Chondrocyte (in vitro differentiated cells): ENCODE data around the gene NT5E. TPM values are rescaled to one million over a fixed set of nuclear protein-coding genes. Genes with fewer than 3 reads are reported as not detected.

Experiments used
- DNase-seq: peaks from one replicate; pipeline ENCODE4 v3.0.0; 2021; ENCODE audit warnings: mixed read lengths, low spot score
- H3K27ac Mint-ChIP-seq: one replicate; pipeline ENCODE4 v1.8.0; 2021; ENCODE audit warnings: mild to moderate bottlenecking, moderate library complexity, mixed read lengths; ENCODE audit not compliant: unreplicated experiment
- H3K27me3 Mint-ChIP-seq: 2 replicates; pipeline ENCODE4 v1.8.0; 2021; ENCODE audit warnings: low read depth, mixed read lengths
- H3K36me3 Mint-ChIP-seq: 2 replicates; pipeline ENCODE4 v1.8.0; 2021; ENCODE audit warnings: low read depth, mixed read lengths
- H3K4me1 Mint-ChIP-seq: 2 replicates; pipeline ENCODE4 v1.8.0; 2021; ENCODE audit warnings: low read depth, mild to moderate bottlenecking, mixed read lengths
- H3K4me3 Mint-ChIP-seq: one replicate; pipeline ENCODE4 v1.8.0; 2021; ENCODE audit warnings: mild to moderate bottlenecking, moderate library complexity, mixed read lengths; ENCODE audit not compliant: unreplicated experiment
- H3K9me3 Mint-ChIP-seq: 2 replicates; pipeline ENCODE4 v1.8.0; 2021; ENCODE audit warnings: low read depth, mixed read lengths
- total RNA-seq: library from RNA; stranded (reverse); gene quantifications from 3 replicates; pipeline ENCODE4 v1.2.1, GENCODE V29; 2021
- TF ChIP-seq, protein P1 (sequence below): fragments of 200-600 bp; sonication (generic); IDR thresholded peaks from 2 replicates; pipeline ENCODE4 v1.5.0; 2021; ENCODE audit warnings: antibody characterized with exemption, mild to moderate bottlenecking, moderate library complexity

The NT5E gene
- total RNA-seq, 1 donor from 2014 or later: 49.0 TPM

DNA sequence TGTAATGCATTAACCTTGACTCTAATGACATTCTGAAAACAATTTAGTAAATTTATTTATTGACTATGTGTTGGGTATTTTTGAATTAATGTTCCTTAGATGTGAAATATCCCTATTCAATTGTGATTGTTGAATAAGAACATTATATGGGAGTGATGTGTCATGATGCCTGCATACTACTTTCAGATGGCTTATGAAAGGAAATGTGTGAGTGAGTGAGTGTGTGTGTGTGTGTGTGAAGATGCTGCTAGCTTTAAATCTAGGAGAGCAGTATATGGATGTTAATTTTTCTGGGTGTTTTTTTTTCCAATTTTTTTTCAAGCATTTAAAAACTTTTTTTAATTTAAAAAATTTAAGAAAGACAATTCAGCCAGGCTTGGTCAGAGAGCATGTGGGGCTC, 32.5 kb upstream of the NT5E start:
- DNase-seq: no peak
- Mint-ChIP-seq H3K9me3 (no peaks in the 10 kb centered on the region), H3K27me3 (no peaks in the 10 kb centered on the region), H3K4me3 (no peak overlapping the region), H3K36me3 (no peaks in the 10 kb centered on the region), H3K4me1 (peaks cover 53% of the 10 kb centered on the region), H3K27ac (no peak overlapping the region)
- TF ChIP-seq, protein P1, sequence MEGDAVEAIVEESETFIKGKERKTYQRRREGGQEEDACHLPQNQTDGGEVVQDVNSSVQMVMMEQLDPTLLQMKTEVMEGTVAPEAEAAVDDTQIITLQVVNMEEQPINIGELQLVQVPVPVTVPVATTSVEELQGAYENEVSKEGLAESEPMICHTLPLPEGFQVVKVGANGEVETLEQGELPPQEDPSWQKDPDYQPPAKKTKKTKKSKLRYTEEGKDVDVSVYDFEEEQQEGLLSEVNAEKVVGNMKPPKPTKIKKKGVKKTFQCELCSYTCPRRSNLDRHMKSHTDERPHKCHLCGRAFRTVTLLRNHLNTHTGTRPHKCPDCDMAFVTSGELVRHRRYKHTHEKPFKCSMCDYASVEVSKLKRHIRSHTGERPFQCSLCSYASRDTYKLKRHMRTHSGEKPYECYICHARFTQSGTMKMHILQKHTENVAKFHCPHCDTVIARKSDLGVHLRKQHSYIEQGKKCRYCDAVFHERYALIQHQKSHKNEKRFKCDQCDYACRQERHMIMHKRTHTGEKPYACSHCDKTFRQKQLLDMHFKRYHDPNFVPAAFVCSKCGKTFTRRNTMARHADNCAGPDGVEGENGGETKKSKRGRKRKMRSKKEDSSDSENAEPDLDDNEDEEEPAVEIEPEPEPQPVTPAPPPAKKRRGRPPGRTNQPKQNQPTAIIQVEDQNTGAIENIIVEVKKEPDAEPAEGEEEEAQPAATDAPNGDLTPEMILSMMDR: no peak

DNA sequence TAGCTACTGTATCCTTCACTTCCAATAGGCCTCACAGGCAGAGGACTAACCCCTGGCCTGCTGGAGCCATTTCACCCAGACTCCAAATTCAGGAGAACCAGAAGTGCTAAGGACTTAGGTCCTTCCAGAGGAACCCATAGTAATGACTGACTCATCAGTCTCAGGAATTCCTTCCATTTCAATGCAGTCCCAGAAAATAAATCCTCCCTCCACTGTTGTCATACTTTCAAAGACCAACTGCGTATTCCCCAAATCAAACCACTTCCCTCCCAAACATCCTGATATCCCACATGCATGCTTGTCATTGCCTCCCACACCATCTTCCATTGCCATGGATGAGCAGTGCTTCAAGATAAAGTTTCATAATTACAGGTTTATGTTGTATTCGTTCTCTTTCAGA, 31.8 kb upstream of the NT5E start:
- Mint-ChIP-seq H3K27ac (peak overlapping the region; percentile 9), H3K4me1 (peaks cover 55% of the 10 kb centered on the region), H3K9me3 (no peaks in the 10 kb centered on the region), H3K4me3 (no peak overlapping the region), H3K27me3 (no peaks in the 10 kb centered on the region), H3K36me3 (no peaks in the 10 kb centered on the region)
- no peak for DNase-seq
- TF ChIP-seq, protein P1: no peak

DNA sequence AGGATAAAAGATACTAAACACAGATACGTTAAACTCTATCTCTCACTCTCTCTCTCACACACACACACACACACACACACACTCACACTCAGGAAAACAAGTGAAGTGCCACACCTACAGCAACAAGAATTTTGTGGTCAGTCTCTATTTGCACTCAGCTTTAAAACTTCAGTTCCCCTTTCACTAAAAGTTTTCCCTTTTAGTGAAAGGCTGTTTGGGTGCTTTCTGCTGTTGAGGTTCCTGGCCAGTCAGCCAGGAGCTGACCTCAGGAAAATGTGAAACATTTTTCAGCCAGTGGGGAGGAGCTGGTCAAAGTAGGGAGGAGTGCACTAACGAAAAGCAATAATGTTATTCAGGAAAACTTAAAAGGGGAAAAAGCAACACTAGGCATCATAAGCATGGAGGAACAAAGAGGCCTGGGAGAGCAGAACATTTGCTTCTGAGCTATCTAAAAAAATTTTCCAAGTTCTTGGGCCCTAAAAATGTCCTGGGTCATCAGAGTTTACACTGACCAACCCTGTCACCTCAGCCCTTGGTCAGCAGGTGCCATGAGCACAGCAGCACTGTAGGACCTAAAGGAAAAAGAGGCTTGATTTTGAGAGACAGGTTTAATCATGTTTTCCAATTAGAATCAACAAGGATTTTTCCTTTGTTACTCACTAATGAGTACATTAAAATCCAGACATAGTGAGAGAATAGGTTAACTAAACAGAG, 30.7 kb upstream of the NT5E start:
- Mint-ChIP-seq H3K36me3 (no peaks in the 10 kb centered on the region), H3K9me3 (no peaks in the 10 kb centered on the region), H3K4me3 (no peak overlapping the region), H3K4me1 (peaks cover 55% of the 10 kb centered on the region), H3K27me3 (no peaks in the 10 kb centered on the region), H3K27ac (peak overlapping the region; percentile 88)
- DNase-seq: no peak
- TF ChIP-seq, protein P1: no peak

DNA sequence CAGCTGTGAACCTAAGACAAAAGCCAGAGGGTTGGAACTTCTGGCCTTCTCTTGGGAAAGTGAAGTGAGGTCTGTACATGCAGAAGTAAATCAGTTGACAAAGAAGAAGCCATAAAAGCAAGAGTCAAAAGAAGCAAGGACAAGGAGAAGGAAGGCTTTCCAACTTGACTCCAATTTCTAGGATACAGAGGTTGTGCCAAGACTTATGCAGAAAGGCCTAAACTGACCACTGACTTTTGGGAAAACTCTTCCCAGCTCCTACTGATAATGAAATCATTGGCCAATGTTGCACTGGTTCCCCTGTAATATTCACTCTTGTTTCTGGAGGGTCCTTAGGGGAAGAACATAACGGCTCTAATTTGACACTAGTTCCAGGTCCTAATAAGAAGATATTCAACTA, 29.3 kb upstream of the NT5E start:
- H3K4me3 Mint-ChIP-seq: no peak overlapping the region

DNA sequence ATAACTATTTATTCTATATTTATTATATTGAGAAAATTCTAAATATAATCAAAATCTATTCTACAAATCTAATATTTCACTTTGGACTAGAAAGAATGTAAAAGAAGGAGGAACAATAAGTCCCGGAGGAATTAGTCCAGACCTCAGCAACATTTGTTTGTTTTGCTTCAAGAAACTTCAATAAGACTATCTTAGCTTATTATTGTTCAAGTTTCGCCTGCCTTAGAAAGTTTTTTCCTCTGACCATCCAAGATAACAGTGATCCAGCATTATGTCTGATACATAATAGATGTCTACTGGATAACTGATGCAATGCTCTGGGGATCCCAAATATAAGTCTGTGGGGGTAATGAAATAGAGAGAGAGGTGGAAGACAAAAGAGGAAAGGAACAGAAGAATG, 28.7 kb upstream of the NT5E start:
- Mint-ChIP-seq H3K27ac (no peak overlapping the region), H3K27me3 (no peaks in the 10 kb centered on the region), H3K4me1 (peaks cover 50% of the 10 kb centered on the region), H3K36me3 (peaks cover 2% of the 10 kb centered on the region), H3K9me3 (peaks cover 11% of the 10 kb centered on the region), H3K4me3 (no peak overlapping the region)
- no peak for DNase-seq
- TF ChIP-seq, protein P1: no peak

More for the DNA sequence above, 29.3 kb upstream of the NT5E start:
- TF ChIP-seq, protein P1: no peak
- no peak overlapping the region for H3K27ac Mint-ChIP-seq
- H3K27me3 Mint-ChIP-seq: no peaks in the 10 kb centered on the region
- peaks cover 8% of the 10 kb centered on the region for H3K9me3 Mint-ChIP-seq
- H3K4me1 Mint-ChIP-seq: peaks cover 55% of the 10 kb centered on the region
- DNase-seq: no peak
- H3K36me3 Mint-ChIP-seq: peaks cover 2% of the 10 kb centered on the region
